HS-5 (cell line): ENCODE measurements around the gene BGLAP.
"Not testable (repeated sequence)": the region's sequence is repeated elsewhere in the genome, so short reads cannot be mapped to it uniquely, and the experiment has no call there.

Experiments used
- DNase-seq: peaks from one replicate; pipeline ENCODE4 v3.0.0-alpha.2; 2012; ENCODE audit warnings: low read depth

Gene BGLAP

DNA sequence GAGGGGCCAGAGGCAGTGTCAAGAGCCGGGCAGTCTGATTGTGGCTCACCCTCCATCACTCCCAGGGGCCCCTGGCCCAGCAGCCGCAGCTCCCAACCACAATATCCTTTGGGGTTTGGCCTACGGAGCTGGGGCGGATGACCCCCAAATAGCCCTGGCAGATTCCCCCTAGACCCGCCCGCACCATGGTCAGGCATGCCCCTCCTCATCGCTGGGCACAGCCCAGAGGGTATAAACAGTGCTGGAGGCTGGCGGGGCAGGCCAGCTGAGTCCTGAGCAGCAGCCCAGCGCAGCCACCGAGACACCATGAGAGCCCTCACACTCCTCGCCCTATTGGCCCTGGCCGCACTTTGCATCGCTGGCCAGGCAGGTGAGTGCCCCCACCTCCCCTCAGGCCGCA, at the start of gene BGLAP:
TSS of gene BGLAP (plus strand) at position 259 of the 400 bp plus-strand sequence. CDS start at position 307, 48 bp downstream.
- no peak for DNase-seq

DNA sequence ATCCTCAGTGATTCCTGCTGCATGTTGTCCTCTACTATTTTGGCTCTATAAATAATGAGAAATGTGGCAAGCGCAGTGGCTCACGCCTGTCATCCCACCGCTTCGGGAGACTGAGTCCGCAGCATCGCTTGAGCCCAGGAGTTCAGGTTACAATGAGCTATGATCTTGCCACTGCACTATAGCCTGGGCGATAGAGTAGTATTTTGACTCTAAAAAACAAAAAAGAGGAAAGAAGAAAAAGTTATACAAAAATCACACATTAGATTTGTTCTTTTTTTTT, 48.8 kb upstream of the BGLAP start:
- DNase-seq: no peak

DNA sequence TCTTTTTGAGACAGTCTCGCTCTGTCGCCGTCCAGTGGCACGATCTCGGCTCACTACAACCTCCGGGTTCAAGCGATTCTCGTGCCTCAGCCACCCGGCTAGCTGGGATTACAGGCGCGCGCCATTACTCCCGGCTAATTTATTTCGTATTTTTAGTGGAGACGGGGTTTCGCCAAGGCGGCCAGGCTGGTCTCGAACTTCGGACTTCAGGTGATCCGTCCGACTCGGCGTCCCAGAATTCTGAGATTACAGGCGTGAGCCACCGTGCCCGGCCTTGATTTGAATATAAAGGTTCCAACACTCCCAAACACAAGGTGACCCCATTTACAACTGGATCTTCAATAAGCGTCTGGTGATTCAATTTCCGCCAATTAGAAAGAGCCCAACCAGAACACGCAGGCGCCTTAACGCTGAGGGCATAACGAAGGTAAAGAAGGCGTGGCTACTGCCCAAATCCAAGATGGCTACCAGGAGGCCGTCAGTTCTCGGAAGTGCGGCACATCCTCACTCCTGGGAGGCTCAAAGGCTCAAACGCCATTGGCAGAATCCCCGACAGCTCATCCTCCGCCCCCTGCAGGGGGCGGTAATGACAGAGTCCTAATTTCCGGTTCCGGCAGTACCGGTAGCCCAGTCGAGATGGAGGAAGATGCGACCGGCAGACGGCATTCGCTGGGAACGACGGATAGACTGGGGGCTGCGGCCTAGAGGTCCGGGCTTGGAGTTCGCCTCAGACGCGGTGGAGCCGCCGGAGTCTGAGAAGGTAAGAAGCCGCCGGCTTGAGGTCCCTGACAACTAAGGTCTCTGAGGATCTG, 48.3 kb upstream of the BGLAP start, which contains the start of gene SLC25A44:
TSS of gene SLC25A44 (plus strand) at position 617 of the 812 bp plus-strand sequence. CDS start 5,744 bp downstream, outside the sequence.
- DNase-seq: peak; percentile 99

DNA sequence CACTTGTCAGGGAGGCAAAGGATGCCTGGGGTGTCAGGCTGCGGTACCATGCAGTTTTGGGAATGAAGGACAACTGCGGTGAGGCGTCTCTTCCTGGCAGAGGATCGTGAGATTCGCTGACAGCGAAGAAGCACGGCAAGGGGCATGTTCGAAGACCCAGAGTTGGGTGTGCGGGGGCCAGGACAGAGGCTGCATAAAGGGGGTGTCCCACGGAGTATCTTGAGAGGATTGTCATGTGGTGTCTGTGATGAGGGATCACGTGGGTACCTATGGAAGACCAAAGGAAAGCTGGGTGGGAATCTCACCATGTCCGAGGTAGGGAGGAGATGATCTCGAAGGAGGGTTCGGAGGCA, 47.7 kb upstream of the BGLAP start:
- DNase-seq: no peak

DNA sequence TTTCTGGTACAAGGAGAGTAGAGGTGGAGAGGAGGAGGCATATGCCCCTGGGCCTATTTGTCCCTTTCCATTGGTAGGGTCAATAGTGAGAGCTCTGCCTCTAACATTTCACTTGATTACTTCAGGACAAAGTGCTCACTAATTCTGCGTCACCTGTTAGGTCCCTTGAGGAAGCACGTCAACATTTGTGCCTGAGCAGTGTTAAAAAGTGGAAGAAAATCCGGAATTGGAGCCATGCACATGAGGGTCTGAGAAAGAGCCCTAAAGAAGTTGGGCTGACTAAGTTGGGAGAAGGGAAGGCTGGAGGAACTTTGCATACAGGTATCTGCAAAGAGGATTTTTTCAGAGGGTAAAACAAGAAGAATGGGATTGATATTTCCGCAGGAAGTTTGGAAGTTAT, 46.1 kb upstream of the BGLAP start:
- no peak for DNase-seq

DNA sequence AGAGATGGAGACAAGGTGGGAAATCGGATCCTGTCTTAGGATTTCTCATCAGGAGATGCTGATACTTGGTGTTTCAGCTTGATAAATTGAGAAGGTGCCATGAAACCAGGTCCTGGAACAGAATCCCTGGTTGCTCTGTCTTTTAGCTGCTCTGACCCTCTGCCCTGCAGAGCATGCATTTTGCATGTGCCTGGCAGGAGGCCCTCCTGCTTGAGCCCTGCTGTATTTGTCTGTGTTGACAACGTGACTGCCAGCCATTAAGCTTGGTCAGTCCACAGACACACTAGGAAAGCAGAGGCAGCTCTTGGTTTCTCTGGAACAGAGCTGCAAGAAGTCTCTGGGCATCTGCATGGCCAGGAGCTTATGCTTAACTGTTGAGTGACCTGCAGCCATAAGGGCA, 45.5 kb upstream of the BGLAP start:
- no peak for DNase-seq

DNA sequence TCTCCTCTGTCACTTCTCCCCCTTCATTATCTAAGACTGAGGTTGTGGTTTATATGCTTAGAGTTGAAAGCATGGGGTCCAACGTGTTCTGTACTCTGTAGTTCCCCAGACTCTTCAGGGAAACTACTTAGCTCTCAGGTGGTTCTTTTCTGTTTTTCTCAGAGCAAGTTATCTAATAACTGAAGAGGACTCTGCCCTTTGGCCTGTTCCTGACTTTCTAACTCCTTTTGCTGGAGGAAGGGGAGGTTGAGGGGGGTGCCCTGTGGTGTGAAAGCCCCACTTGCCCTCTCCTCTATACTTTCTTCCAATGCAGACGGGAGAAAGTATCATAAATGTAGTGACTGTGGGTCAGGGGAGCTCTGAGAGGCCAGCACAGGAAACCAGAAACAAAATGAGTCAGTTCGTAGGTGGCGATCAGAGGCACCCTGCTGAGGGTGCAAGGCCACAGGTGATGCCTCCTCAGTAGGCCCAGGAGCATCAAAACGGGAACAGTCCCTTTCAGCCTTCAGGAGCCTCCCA, 43.1 kb upstream of the BGLAP start:
- DNase-seq: no peak

DNA sequence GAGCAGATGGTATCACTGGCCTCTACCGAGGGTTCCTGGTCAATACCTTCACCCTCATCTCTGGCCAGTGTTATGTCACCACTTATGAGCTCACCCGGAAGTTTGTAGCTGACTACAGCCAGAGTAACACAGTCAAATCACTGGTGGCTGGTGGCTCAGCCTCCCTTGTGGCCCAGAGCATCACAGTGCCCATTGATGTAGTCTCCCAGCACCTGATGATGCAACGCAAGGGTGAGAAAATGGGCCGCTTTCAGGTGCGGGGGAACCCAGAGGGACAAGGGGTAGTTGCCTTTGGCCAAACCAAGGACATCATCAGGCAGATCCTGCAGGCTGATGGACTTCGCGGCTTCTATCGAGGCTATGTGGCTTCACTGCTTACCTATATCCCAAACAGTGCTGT, 41.9 kb upstream of the BGLAP start:
- DNase-seq: no peak

DNA sequence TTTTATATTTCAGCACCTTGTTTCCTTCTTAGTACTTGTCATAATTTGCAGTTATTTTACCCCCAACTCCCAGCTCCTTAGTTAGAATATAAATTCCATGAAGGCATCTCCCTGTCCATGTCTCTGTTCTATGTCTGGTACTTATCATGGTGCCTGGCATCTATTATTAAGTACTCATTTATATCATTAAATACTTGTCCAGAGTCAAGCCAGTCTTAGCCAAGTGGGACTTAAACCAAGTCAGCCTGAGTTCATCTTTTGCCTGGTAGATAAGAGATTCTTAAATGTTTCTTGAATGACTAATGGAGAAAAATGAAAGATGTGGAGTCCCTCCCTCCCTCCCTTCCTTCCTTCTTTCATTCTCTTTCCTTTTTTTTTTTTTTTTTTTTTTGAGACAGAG, 38.7 kb upstream of the BGLAP start:
- DNase-seq: no peak

DNA sequence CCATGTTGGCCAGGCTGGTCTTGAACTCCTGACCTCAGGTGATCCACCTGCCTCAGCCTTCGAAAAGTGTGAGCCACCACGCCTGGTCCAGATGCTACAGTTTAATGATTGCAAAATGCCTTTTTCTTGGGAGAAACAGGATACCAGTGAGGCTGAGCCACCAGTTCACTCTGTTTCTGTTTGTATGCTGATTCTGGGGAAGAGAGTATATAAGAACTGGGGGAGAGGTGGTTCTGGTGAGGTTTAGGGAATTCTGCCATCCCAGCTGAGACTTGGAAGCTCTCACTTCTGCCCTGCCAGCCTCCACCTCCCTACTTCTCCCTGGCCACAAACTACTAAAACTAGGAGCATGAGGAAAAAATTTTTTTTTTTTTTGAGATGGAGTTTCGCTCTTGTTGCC, 37.3 kb upstream of the BGLAP start:
- DNase-seq: no peak

DNA sequence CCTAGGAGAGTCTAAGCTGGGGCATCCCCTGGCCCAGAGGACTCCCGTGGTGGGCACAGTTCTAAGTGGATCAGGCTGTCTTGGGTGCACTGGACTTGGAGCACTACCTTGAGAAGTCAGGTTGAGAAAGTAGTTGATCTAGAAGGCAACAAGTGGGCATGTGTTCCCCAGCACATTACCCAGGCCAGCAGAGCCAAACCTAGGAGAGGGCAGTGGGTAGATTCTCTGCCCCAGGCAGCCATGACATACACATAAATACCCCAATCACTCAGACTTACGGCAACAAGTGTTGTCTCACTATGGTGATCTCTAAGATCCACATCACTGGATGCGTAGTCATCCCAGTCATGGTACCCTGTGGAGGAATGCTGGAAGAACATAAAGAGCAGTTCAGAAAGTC, 30.7 kb upstream of the BGLAP start:
- DNase-seq: no peak

DNA sequence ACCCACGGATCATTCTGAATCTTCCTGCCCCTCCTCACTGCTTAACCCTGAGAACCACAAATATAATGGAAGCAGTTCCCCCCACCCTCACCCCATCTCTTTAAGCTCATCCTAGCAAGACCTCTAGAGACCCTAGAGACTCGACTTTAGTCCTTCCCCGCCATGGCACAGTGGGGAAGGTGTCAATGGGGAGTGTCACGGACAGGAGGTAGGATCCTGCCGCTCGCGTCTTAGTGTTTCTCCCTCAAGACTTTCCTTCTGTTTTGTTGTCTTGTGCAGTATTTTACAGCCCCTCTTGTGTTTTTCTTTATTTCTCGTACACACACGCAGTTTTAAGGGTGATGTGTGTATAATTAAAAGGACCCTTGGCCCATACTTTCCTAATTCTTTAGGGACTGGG, 29.9 kb upstream of the BGLAP start:
- no peak for DNase-seq

DNA sequence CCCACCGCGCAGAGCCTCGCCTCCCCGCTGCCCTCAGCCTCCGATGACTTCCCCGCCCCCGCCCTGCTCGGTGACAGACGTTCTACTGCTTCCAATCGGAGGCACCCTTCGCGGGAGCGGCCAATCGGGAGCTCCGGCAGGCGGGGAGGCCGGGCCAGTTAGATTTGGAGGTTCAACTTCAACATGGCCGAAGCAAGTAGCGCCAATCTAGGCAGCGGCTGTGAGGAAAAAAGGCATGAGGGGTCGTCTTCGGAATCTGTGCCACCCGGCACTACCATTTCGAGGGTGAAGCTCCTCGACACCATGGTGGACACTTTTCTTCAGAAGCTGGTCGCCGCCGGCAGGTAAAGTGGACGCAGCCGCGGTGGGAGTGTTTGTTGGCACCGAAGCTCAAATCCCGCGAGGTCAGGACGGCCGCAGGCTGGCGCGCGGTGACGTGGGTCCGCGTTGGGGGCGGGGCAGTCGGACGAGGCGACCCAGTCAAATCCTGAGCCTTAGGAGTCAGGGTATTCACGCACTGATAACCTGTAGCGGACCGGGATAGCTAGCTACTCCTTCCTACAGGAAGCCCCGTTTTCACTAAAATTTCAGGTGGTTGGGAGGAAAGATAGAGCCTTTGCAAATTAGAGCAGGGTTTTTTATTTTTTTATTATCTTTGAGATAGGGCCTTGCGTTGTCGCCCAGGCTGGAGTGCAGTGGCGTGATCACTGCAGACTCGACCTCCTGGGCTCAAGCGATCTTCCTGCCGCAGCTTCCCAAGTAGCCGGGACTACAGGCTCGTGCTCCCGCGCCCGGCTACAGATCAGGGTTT, 28.9 kb upstream of the BGLAP start, which contains the start of gene PMF1:
TSS of gene PMF1 (plus strand) at position 175 of the 811 bp plus-strand sequence. CDS start at position 184, 9 bp downstream.
- peak; percentile 94 for DNase-seq

DNA sequence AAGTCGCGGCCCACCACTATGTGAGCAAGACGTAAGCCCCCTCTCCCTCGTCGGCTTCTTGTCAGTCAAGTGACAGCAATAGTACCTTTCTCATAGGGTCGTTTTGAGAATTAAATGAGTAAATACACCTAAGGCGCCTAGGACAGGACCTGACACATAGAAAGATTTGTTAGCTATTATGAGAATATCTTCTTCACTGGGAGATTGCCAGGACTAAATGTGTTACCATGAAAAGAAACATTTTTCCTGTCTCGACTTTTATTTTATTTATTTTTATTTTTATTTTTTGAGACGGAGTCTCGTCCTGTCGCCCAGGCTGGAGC, 28.4 kb upstream of the BGLAP start:
- no peak for DNase-seq

DNA sequence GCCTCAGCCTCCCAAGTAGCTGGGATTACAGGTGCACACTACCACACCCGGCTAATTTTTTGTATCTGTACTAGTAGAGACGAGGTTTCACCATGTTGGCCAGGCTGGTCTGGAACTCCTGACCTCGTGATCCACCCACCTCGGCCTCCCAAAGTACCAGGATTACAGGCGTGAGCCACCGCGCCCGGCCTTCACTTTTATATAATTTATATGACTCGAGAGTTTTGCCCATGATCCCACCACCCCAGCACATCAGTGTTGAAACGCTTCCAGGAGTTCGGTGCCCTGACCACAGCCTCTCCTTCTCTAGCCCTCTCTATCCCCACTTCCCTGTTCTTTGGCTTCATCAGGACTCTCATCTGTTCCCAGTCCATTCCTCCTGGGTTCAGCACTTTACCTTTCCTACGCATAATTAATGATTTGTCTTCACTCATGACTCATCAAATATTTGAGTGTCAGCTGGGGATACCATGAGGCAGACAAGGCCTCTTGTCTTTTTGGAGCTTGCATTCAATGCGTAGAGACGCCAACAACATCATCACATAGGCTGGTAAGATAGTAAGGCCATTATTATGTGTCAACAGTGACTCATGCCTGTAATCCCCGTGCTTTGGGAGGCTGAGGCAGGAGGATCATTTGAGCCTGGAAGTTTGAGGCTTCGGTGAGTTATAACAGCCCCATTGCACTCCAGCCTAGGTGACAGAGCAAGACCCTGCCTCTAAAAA, 27.8 kb upstream of the BGLAP start:
- DNase-seq: no peak

DNA sequence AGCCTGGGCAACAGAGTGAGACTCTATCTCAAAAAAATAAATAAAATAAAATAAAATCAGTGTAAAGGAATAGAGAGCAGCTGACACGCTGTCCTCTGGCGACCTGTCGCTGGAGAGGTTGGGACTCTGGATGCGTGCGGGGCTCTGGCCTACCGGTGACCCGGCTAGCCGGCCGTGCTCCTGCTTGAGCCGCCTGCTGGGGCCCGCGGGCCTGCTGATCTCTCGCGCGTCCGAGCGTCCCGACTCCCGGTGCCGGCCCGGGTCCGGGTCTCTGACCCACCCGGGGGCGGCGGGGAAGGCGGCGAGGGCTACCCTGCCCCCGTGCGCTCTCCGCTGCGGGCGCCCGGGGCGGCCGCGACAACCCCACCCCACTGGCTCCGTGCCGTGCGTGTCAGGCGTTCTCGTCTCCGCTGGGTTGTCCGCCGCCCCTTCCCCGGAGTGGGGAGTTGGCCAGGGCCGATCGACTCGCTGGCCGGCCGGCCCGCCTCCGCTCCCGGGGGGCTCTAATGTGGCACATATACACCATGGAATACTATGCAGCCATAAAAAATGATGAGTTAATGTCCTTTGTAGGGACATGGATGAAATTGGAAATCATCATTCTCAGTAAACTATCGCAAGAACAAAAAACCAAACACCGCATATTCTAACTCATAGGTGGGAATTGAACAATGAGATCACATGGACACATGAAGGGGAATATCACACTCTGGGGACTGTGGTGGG, 25.5 kb upstream of the BGLAP start:
- not testable (repeated sequence) for DNase-seq

DNA sequence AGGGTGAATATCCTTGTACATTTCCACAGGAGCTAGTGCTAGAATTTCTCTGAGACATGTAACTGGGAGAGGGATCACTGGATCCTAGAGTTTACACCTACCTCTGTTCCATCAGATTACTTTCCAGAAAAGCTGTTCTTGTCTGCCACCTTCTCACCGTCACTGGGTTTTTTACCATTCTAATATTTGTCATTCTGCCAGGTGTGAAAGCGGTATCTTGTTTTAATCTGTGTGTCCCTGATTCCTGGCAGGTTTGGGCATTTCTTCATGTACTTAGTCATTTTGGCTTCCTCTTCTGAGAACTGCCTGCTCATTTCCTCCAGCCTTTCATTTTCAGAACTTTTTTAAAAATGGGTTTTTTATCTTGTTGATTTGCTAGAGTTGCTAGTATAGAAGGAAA, 24.1 kb upstream of the BGLAP start:
- no peak for DNase-seq

DNA sequence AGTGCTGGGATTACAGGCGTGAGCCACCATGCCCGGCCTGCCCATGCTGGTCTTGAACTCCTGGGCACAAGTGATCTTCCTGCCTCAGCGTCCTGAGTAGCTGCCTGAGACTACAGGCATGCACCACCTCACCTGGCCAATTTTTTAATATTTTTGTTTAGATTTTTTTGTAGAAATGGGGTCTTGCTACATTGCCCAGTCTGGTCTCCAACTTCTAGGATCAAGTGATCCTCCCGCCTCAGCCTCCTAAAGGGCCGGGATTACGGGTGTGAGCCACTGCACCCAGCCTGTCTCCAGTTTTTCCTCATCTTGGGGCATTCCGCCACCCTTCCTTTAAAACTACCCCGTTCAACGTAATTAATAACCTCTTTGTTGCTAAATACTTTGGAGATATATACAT, 21.8 kb upstream of the BGLAP start:
- DNase-seq: no peak

DNA sequence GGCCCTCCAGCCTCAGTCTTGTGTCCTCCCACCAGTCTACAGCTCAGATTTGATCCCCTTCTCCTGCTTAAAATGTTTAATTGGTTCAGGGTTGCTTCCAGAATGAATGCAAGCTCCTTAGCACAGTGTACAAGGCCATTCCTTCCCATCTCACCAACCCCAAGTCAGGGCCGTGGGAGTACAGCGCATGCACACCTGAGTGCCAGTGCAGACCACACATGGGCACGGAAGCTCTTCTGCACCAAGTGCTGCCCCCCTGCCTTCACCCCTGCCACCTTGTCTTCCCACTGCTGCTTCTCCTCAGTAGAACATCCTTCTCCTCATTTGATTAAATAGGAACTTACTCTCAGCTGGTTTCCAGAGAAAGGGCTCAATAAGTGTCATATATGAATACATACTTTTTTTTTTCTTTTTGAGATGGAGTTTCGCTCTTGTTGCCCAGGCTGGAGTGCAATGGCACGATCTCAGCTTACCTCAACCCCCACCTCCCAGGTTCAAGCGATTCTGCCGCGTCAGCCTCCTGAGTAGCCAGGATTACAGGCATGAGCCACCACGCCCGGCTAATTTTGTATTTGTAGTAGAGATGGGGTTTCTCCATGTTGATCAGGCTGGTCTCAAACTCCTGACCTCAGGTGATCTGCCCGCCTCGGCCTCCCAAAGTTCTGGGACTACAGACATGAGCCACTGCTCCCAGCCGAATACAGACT, 19.8 kb upstream of the BGLAP start:
- DNase-seq: no peak

DNA sequence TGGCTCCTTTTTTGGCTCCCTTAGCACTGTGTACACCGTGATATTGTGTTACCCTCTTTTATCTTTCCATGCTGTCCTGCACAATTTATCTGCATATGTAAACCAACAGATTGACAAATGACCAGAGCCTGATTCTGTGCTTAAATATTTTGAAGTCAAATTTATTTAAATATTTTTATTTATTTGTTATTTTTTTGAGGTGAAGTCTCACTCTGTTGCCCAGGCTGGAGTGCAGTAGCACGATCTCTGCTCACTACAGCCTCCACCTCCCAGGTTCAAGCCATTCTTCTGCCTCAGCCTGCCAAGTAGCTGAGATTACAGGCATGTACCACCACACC, 16.3 kb upstream of the BGLAP start:
- no peak for DNase-seq

DNA sequence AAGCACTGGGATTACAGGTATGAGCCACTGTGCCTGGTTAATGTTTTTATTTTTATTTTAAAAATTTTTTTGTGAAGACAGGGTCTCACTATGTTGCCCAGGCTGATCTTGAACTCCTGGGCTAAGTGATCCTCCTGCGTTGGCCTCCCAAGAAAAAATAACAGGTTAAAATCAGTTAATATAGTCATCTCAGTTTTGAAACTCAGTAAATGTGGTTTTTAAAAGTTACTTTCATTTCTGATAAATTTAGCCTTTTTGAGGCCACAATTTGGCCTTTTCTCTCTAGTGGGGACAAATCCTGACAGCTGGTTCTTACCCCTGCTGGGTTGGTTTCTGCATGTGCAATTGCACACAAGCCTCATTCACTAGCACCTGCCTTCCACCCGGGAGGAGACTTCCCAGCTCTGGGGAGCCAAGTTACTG, 15.9 kb upstream of the BGLAP start:
- no peak for DNase-seq

DNA sequence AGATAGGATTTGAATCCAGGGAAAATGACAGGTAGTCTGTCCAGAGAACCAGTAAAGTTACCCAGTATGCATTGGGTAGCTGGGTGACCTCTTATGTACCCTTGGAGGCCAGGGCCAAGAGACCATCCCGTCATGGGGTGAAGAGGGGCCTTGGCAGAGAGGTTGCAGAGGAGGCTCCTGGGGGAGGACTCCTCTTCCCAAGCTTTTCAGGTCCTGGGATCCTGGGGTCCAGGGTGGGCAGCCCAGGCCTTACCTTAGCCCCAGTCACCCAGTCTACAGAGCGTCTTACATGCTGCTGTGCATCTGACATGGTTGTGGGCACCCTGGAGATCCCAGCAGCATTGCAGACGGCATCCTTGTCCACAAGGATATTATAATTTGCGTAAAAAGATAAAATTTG, 15.2 kb upstream of the BGLAP start:
- DNase-seq: no peak
